ENCODE results near the gene TBX10. TPM values are rescaled to one million over a fixed set of nuclear protein-coding genes. Genes with fewer than 3 reads are reported as not detected.

Gene TBX10
- total and polyA plus RNA-seq, 2 donors (not counting 3 experiments of a cell fraction or from before 2014, with no cell fraction given): not detected

- H3K9ac ChIP-seq (replicated peaks; ENCODE audit: extremely low read depth, insufficient read depth, low read length): no peak overlapping the region
- no peaks in the 10 kb centered on the region for H3K27me3 ChIP-seq (ENCODE audit: control insufficient read depth in 2 of 2, insufficient read depth in 2 of 2, low read length in 2 of 2)
- FAIRE-seq: no peak
- intact Hi-C loops (cut with micrococcal nuclease): loop anchor here (2.0 kb wide), 1 partner anchor 173 kb away; no protein-coding TSS in a partner anchor
- no TSS peak for BruUV-seq (replicated peaks)
- H3K4me2 ChIP-seq (ENCODE audit: insufficient read depth, low read length): no peak overlapping the region
- no peaks in the 10 kb centered on the region for H3K9me3 ChIP-seq (replicated peaks; ENCODE audit: control insufficient read depth, insufficient read depth, low read length)
- peaks cover 4% of the 10 kb centered on the region for H3K4me1 ChIP-seq (ENCODE audit: control insufficient read depth, extremely low read depth, insufficient read depth, low read length)
- no peak overlapping the region for H3K27ac ChIP-seq (ENCODE audit: insufficient read depth, low read depth, low read length)
- no peaks in the 10 kb centered on the region for H3K9me1 ChIP-seq (replicated peaks; ENCODE audit: control insufficient read depth, extremely low read depth, insufficient read depth, low read length)
- POLR2A ChIA-PET: no interaction called here
- H4K20me1 ChIP-seq (replicated peaks; ENCODE audit: control insufficient read depth, extremely low read depth, insufficient read depth, low read length): no peaks in the 10 kb centered on the region
- H3K4me3 ChIP-seq (replicated peaks in 1 of 3; ENCODE audit: insufficient read depth in 1 of 3, low read depth in 1 of 3, low read length in 3 of 3): no peak overlapping the region
- no peaks in the 10 kb centered on the region for H3K79me2 ChIP-seq (ENCODE audit: control insufficient read depth, insufficient read depth, low read length)
- TF ChIP-seq, protein P1, sequence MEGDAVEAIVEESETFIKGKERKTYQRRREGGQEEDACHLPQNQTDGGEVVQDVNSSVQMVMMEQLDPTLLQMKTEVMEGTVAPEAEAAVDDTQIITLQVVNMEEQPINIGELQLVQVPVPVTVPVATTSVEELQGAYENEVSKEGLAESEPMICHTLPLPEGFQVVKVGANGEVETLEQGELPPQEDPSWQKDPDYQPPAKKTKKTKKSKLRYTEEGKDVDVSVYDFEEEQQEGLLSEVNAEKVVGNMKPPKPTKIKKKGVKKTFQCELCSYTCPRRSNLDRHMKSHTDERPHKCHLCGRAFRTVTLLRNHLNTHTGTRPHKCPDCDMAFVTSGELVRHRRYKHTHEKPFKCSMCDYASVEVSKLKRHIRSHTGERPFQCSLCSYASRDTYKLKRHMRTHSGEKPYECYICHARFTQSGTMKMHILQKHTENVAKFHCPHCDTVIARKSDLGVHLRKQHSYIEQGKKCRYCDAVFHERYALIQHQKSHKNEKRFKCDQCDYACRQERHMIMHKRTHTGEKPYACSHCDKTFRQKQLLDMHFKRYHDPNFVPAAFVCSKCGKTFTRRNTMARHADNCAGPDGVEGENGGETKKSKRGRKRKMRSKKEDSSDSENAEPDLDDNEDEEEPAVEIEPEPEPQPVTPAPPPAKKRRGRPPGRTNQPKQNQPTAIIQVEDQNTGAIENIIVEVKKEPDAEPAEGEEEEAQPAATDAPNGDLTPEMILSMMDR (IDR thresholded peaks at IDR 0.05; ENCODE audit: extremely low read depth in 1 of 2, insufficient read depth in 1 of 2, low read depth in 1 of 2, low read length in 2 of 2): no peak
- TF ChIP-seq FOS (IDR thresholded peaks at IDR 0.05; ENCODE audit: borderline replicate concordance, insufficient read depth, low read length): no peak
- TF ChIP-seq JUN (IDR thresholded peaks at IDR 0.05; ENCODE audit: borderline replicate concordance, insufficient read depth, insufficient read length, low read depth): no peak
- no peak for TF ChIP-seq EZH2 (IDR thresholded peaks at IDR 0.05; ENCODE audit: borderline replicate concordance, low read depth, low read length, severe bottlenecking)
- no peak for TF ChIP-seq POLR2A (IDR thresholded peaks at IDR 0.05; ENCODE audit: low read depth, low read length)
- TF ChIP-seq MAX (IDR thresholded peaks at IDR 0.05; ENCODE audit: insufficient read depth, insufficient read length): no peak
- no peak for TF ChIP-seq MYC (IDR thresholded peaks at IDR 0.05; ENCODE audit: low read depth, low read length)
- TF ChIP-seq GATA2 (IDR thresholded peaks at IDR 0.05; ENCODE audit: insufficient read depth, insufficient read length, low read depth, low read length): no peak
- H2AFZ ChIP-seq (ENCODE audit: low read depth, low read length): no peak overlapping the region
- DNase-seq (ENCODE audit: low read depth, low spot score): no peak
- dilution Hi-C loops (cut with MboI; ENCODE audit: extremely low pct_ligation_motif_present, low sequenced_read_pairs): no loop called here
- no peaks in the 10 kb centered on the region for H3K36me3 ChIP-seq (ENCODE audit: control insufficient read depth in 2 of 2, extremely low read depth in 1 of 2, insufficient read depth in 2 of 2, low read length in 2 of 2)
- CTCF ChIA-PET: interaction anchor here (6.6 kb wide), 1 partner anchor 26 kb away, joined by 92 read pairs; no protein-coding TSS in a partner anchor
Measured at GRCh38 chr11:67631853-67632174, 7.7 kb downstream of the TBX10 start.
